GM12801 (cell line): ENCODE results near the gene DLX5.

ENCODE experiments used
- TF ChIP-seq, protein P1 (sequence below): IDR thresholded peaks from one replicate; pipeline ENCODE4 v1.5.1; 2011; ENCODE audit warnings: control low read depth; ENCODE audit not compliant: insufficient read length; ENCODE audit errors: extremely low read depth

DLX5 gene

DNA sequence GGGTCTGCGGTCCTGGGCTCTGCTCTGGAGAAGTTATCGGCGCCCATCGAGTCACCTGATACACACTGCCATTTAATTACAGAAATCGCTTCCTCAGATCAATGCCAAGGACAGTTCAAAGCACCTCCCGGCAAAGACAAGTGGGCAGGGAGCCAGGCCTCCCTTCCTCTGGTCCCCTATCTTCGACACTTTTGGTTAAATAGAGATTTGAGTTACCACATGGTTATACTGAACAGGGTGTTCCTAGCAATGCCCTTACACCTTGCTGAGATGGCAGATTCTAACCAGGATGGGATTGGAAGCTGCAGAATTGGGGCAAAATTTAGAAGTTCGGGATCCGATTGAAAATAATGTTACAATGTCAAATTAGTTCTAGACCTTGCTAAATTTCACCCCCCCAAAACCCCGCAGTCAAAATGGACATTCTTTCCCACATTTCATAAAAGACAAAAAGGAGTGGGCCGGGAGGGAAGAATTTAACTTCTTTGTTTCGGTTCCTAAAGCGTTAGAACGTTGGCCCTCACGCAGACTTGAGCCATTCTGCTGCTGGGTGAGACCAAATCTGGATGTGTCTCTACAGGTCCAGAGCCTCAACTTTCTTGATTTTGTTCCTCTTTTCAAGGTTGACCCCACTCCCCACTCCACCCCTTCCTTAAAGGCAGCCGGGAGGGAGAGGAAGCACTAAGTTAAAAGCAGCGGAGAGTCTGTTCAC lies 2.2 kb upstream of the DLX5 start:
- TF ChIP-seq, protein P1, sequence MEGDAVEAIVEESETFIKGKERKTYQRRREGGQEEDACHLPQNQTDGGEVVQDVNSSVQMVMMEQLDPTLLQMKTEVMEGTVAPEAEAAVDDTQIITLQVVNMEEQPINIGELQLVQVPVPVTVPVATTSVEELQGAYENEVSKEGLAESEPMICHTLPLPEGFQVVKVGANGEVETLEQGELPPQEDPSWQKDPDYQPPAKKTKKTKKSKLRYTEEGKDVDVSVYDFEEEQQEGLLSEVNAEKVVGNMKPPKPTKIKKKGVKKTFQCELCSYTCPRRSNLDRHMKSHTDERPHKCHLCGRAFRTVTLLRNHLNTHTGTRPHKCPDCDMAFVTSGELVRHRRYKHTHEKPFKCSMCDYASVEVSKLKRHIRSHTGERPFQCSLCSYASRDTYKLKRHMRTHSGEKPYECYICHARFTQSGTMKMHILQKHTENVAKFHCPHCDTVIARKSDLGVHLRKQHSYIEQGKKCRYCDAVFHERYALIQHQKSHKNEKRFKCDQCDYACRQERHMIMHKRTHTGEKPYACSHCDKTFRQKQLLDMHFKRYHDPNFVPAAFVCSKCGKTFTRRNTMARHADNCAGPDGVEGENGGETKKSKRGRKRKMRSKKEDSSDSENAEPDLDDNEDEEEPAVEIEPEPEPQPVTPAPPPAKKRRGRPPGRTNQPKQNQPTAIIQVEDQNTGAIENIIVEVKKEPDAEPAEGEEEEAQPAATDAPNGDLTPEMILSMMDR = no peak

DNA sequence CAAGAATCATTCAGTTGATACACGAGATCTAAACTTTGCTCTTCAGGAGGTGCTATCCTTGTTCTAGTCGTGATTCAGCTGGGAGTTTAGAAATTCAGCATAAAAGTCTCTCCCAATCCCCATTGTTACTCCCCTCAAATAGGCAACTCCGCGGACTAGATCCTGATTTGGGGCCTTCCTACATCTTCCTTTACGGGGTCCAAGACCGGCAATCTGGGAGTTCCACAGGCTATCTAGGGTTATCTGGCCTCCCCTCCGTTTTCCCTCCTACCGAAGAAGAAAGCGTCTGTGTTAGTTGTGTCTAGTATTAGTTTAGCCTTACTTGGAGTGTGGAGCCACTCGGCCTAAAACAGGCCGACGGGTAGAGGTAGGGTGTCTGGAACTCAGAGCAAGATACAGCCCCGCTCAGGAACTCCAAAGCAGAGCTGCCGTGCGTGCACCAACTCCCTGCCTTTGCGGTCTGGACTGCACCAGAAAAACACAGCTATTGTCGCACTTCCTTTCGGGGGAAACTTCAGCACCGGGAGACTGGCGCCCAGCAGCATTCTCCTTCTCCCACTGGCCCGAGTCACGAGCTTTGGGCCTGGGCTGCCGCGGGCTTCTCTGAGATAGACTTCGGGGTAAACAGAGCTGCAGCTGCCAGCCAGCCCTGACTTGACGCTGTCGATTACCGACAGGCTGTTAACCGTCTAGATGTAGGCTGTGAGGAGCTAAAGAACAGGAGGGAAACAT lies 1.5 kb upstream of the DLX5 start:
- TF ChIP-seq, protein P1 = no peak

DNA sequence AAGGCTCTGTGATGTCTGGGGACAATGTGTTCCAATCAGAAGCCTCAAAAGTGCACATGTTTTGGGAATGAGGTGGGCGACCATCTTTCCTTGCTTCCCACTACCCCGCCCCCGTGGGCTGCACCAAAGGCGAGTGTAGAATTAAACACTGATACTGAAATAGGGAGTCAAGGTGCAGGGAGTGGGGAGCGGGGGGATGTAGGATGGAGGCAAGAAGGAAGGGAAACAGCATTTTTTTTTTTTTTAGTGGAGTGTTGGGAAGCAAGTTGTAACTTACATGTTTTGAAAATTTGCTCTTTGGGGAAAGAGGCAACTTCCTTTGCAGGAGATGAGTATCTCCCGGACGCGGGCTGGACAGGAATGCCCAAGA lies 484 bp upstream of the DLX5 start:
- TF ChIP-seq, protein P1 = no peak

DNA sequence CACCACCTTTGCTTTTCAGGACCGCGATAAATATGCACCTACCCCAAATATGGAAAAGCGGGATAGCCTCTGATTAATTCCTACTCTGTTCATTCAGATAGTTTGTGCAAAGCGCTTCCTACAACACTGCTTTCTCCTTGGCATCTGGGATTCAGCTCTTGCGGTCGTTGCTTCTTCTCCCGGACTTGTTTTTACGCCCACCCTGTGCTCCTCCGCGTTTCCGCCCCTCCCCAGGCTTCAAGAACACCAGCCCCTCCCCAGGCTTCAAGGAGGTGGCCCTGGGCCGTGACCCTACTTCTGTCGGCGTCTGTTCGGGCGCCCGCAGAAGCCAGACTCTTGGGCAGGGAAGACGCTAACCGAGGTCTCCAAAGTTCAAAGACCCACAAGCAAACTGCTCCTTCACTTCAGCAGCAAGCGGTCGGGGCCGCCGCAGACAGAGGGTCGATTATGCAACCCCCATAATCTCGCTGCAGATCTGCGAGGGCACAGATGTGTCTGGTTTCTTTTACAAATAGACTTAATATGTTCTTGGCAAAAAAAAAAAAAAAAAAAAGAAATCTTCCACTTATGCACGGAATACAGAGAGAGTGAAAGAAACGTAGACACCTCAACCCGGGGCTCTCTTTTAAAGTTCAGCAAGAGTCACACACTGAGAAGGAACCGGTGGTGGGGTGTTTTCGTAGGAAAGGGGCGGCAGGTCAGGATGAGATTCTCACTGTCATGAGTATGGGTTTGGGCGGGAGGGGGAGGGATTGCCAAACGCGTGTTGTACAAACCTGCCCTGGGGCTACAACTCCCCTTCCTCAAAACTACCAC lies 1.9 kb downstream of the DLX5 start:
- TF ChIP-seq, protein P1 = no peak

DNA sequence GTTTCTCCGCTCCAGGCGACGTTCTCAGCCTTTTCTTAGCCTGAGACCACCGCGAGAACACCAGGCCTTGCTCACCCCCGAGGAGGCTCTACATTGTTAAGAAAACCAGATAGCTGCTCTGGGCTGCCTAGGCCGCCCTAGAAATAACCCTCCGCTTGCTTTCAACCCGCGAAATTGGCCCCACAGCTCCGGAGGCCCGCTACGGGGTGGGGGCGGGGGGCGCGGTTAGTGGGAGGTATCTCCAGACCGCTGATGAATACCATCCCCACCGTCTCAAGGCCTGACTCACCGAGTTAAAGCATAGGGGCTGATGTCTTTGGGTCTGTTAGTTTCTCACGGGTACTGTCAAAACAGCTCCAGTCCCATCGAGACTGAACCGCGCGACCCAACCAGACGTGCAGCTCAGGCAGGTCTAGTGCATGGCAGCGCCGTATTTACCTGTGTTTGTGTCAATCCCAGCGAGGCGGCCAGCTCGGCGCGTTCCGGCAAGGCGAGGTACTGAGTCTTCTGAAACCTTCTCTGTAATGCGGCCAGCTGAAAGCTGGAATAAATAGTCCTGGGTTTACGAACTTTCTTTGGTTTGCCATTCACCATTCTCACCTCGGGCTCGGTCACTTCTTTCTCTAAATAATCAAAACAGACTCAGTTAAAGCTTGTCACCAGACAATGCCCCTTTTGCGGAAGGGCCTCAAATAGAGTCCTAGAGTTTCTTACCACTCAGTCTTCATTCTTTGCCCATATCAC lies 2.7 kb downstream of the DLX5 start:
- TF ChIP-seq, protein P1 = no peak

DNA sequence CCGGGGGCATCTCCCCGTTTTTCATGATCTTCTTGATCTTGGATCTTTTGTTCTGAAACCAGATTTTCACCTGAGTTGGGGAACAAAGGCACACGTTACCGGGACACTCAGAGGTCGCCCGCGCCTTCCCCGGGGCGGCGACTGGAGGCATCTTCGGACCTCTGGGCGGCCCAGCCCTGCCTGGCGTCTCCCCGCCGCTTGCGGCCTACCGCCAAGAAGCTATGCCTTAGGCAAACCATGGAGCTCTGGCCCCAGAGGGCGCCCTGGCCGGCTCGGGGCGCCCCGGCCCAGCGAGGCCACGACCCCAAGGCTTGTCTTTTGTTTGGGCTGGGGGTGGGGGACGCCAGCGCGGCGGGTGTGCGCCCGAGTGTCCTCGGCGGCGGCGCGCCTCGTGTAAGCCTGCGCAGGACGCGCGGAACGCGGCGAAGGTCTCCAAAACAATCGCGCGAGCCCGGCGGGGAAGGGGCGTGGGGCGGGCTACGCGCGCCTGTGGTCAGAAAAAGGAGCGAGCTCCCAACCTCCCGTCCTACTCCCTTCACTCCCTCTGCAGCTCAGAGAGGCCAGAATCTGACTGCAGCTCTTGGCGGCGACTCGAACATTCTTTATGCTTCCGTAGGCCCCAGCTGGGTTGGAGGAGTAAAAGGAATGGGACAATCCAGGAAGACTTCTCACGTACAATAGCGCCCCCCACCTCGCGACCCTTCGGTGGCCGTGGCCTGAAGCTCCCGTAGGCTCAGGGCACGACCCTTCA lies 3.5 kb downstream of the DLX5 start:
- TF ChIP-seq, protein P1 = no peak
